H1 (cell line): ENCODE data around the gene RTKN. TPM values are rescaled to one million over a fixed set of nuclear protein-coding genes. Genes with fewer than 3 reads are reported as not detected.

Experiments
- CTCF ChIA-PET: fragments of 300-600 bp; sonication (Branson Sonifier 250); formaldehyde crosslinking; loops from one replicate; lab custom pipeline; 2021; ENCODE audit not compliant: partially characterized antibody; lab: Charles Lee
- POLR2A ChIA-PET: fragments of 300-600 bp; sonication (Branson Sonifier 250); formaldehyde crosslinking; loops from one replicate; lab custom pipeline; 2021; ENCODE audit warnings: inconsistent platforms; ENCODE audit not compliant: partially characterized antibody; lab: Charles Lee
- DNase-seq, 2 experiments: peaks; one replicate each; pipeline versions ENCODE4 v3.0.0 to v3.0.0-alpha.2; 2010 to 2022; ENCODE audit warnings: low spot score in 2 of 2, low read depth in 1 of 2, mixed read lengths in 1 of 2
- FAIRE-seq: peaks from 2 replicates; lab custom pipeline; 2011; peaks lifted over from hg19 to GRCh38; lab: Jason Lieb, UNC
- H2AFZ ChIP-seq: 2 replicates; pipeline ENCODE4 v1.8.1; 2012; ENCODE audit warnings: low read length, inconsistent platforms
- H2AK5ac ChIP-seq: 2 replicates; pipeline ENCODE4 v1.6.1; 2013; ENCODE audit warnings: low read depth, low read length
- H2BK120ac ChIP-seq: replicated peaks from 2 replicates; pipeline ENCODE3; 2013; ENCODE audit warnings: low read depth, low read length, inconsistent platforms
- H2BK12ac ChIP-seq: 2 replicates; pipeline ENCODE4 v1.6.1; 2013; ENCODE audit warnings: low read depth, low read length
- H2BK15ac ChIP-seq: 2 replicates; pipeline ENCODE4 v1.6.1; 2013; ENCODE audit warnings: low read length
- H2BK20ac ChIP-seq: 2 replicates; pipeline ENCODE4 v1.6.1; 2013; ENCODE audit warnings: low read length
- H2BK5ac ChIP-seq: 2 replicates; pipeline ENCODE4 v1.6.1; 2013; ENCODE audit warnings: low read depth, low read length
- H3K14ac ChIP-seq: 2 replicates; pipeline ENCODE4 v1.6.1; 2013; ENCODE audit warnings: inconsistent platforms; ENCODE audit not compliant: insufficient read length
- H3K18ac ChIP-seq: 2 replicates; pipeline ENCODE4 v1.6.1; 2013; ENCODE audit warnings: low read length; ENCODE audit errors: extremely low read depth
- H3K23ac ChIP-seq: 2 replicates; pipeline ENCODE4 v1.6.1; 2013; ENCODE audit warnings: inconsistent platforms; ENCODE audit not compliant: insufficient read length
- H3K23me2 ChIP-seq: 2 replicates; pipeline ENCODE4 v1.6.1; 2013; ENCODE audit warnings: low read depth, low read length
- H3K27ac ChIP-seq: 2 replicates; pipeline ENCODE4 v1.6.1; 2011; ENCODE audit warnings: low read depth, low read length, inconsistent platforms
- H3K27me3 ChIP-seq, 4 experiments: replicated peaks in 1 of 4; 1 replicate in 1 of 4; 2 replicates in 3 of 4; pipeline versions ENCODE4 v1.6.1 to v1.8.1; 2011 to 2013; ENCODE audit warnings: low read length in 3 of 4, mild to moderate bottlenecking in 3 of 4, inconsistent platforms in 2 of 4, mixed read lengths in 2 of 4, moderate library complexity in 1 of 4; ENCODE audit not compliant: control insufficient read depth in 3 of 4, insufficient read depth in 3 of 4; ENCODE audit errors: extremely low read depth in 1 of 4
- H3K36me3 ChIP-seq, 4 experiments: 2 replicates each; pipeline versions ENCODE4 v1.6.1 to v1.8.1; 2011 to 2013; ENCODE audit warnings: mild to moderate bottlenecking in 4 of 4, low read length in 3 of 4, moderate library complexity in 2 of 4, control low read depth in 1 of 4, inconsistent platforms in 1 of 4; ENCODE audit not compliant: insufficient read depth in 4 of 4, control insufficient read depth in 2 of 4
- H3K4ac ChIP-seq: replicated peaks from 2 replicates; pipeline ENCODE3; 2013; ENCODE audit warnings: low read length, low read depth, mixed read lengths, inconsistent platforms; ENCODE audit not compliant: insufficient read length
- H3K4me1 ChIP-seq, 4 experiments: replicated peaks in 1 of 4; 1 replicate in 1 of 4; 2 replicates in 3 of 4; pipeline versions ENCODE4 v1.6.1 to v1.8.1; 2011 to 2013; ENCODE audit warnings: low read length in 3 of 4, inconsistent platforms in 2 of 4, mixed read lengths in 1 of 4; ENCODE audit not compliant: insufficient read depth in 4 of 4, control insufficient read depth in 3 of 4
- H3K4me2 ChIP-seq, 2 experiments: 2 replicates each; pipeline versions ENCODE4 v1.6.1 to v1.8.1; 2011 to 2013; ENCODE audit warnings: low read depth in 2 of 2, low read length in 2 of 2, control low read depth in 1 of 2, inconsistent platforms in 1 of 2, mild to moderate bottlenecking in 1 of 2; ENCODE audit not compliant: insufficient read depth in 1 of 2
- H3K4me3 ChIP-seq, 4 experiments: fragments of 200-600, 300-600 bp in 1 of 4; sonication (generic), shearing (Covaris generic), sonication (Bioruptor Twin) in 1 of 4; 2 replicates each; pipeline versions ENCODE4 v1.5.1 to v1.8.1; 2011 to 2016; ENCODE audit warnings: low read length in 4 of 4, low read depth in 3 of 4, control low read depth in 2 of 4, inconsistent platforms in 2 of 4, mild to moderate bottlenecking in 2 of 4, mixed read lengths in 1 of 4, moderate library complexity in 1 of 4; ENCODE audit not compliant: insufficient read depth in 2 of 4; ENCODE audit errors: extremely low read depth in 1 of 4
- H3K56ac ChIP-seq: replicated peaks from 2 replicates; pipeline ENCODE3; 2013; ENCODE audit warnings: low read depth, mild to moderate bottlenecking, mixed read lengths, low read length, inconsistent platforms; ENCODE audit not compliant: insufficient read length
- H3K79me1 ChIP-seq: 2 replicates; pipeline ENCODE4 v1.6.1; 2013; ENCODE audit warnings: low read depth, low read length, control low read depth
- H3K79me2 ChIP-seq, 2 experiments: 2 replicates each; pipeline versions ENCODE4 v1.6.1 to v1.8.1; 2012 to 2013; ENCODE audit warnings: low read length in 2 of 2, mild to moderate bottlenecking in 2 of 2, inconsistent platforms in 1 of 2; ENCODE audit not compliant: insufficient read depth in 2 of 2, control insufficient read depth in 1 of 2
- H3K9ac ChIP-seq, 4 experiments: replicated peaks in 1 of 4; 1 replicate in 1 of 4; 2 replicates in 3 of 4; pipeline versions ENCODE4 v1.6.1 to v1.8.1; 2011 to 2013; ENCODE audit warnings: low read depth in 3 of 4, low read length in 3 of 4, control low read depth in 2 of 4, mild to moderate bottlenecking in 2 of 4, moderate library complexity in 2 of 4, inconsistent platforms in 1 of 4; ENCODE audit errors: extremely low read depth in 1 of 4
- H3K9me3 ChIP-seq, 2 experiments: 2 replicates each; pipeline versions ENCODE4 v1.6.1 to v1.8.1; 2012 to 2013; ENCODE audit warnings: mild to moderate bottlenecking in 2 of 2, moderate library complexity in 2 of 2, control low read depth in 1 of 2, inconsistent platforms in 1 of 2, low read depth in 1 of 2, low read length in 1 of 2, mixed read lengths in 1 of 2; ENCODE audit not compliant: insufficient read depth in 2 of 2
- H4K20me1 ChIP-seq, 2 experiments: replicated peaks in 1 of 2; 2 replicates each; pipeline versions ENCODE3 to v1.8.1; 2011 to 2013; ENCODE audit warnings: inconsistent platforms in 2 of 2, low read length in 2 of 2, mild to moderate bottlenecking in 1 of 2; ENCODE audit not compliant: insufficient read depth in 2 of 2, control insufficient read depth in 1 of 2
- H4K5ac ChIP-seq: 2 replicates; pipeline ENCODE4 v1.6.1; 2013; ENCODE audit warnings: low read length, low read depth, mixed read lengths, inconsistent platforms; ENCODE audit not compliant: insufficient read length
- H4K8ac ChIP-seq: 2 replicates; pipeline ENCODE4 v1.8.0; 2013; ENCODE audit warnings: mild to moderate bottlenecking, moderate library complexity, low read length, inconsistent platforms; ENCODE audit not compliant: insufficient read depth; ENCODE audit errors: extremely low read depth
- H4K91ac ChIP-seq: replicated peaks from 2 replicates; pipeline ENCODE3; 2013; ENCODE audit warnings: low read length, mixed read lengths, inconsistent platforms; ENCODE audit not compliant: insufficient read length
- CBX5 ChIP-seq: fragments of 300-800, 300-1000 bp; sonication (generic); IDR thresholded peaks from 2 replicates; pipeline ENCODE4 v1.7.1; 2016; ENCODE audit warnings: antibody characterized with exemption, low read length, low read depth
- EGR1 ChIP-seq: IDR thresholded peaks from 2 replicates; pipeline ENCODE4 v1.6.1; 2011; ENCODE audit warnings: low read depth, low read length, borderline replicate concordance
- GTF2F1 ChIP-seq: IDR thresholded peaks from 2 replicates; pipeline ENCODE4 v1.6.1; 2012; ENCODE audit warnings: low read depth, low read length, improper control_type of control experiment, borderline replicate concordance
- HDAC2 ChIP-seq, 2 experiments: fragments of 300-600 bp in 1 of 2; sonication (generic) in 1 of 2; IDR thresholded peaks; 2 replicates each; pipeline ENCODE4 v1.6.1; 2011 to 2012; ENCODE audit warnings: low read depth in 2 of 2, low read length in 2 of 2, mild to moderate bottlenecking in 2 of 2, moderate library complexity in 2 of 2, borderline replicate concordance in 1 of 2, inconsistent platforms in 1 of 2
- KDM4A ChIP-seq: IDR thresholded peaks from one replicate; pipeline ENCODE4 v1.7.1; 2012; ENCODE audit warnings: low read depth, mild to moderate bottlenecking, moderate library complexity, low read length, inconsistent platforms; ENCODE audit not compliant: severe bottlenecking
- MAFK ChIP-seq: IDR thresholded peaks from 2 replicates; pipeline ENCODE4 v1.6.1; 2012; ENCODE audit warnings: low read depth, mild to moderate bottlenecking, improper control_type of control experiment, low read length
- PHF8 ChIP-seq: fragments of 200-600 bp; sonication (generic); conservative IDR thresholded peaks from 2 replicates; pipeline ENCODE4 v1.7.1; 2012; ENCODE audit warnings: low read depth, mild to moderate bottlenecking, inconsistent platforms, low read length, moderate library complexity
- RFX5 ChIP-seq: IDR thresholded peaks from 2 replicates; pipeline ENCODE4 v1.6.1; 2011; ENCODE audit warnings: low read depth, low read length, improper control_type of control experiment, borderline replicate concordance
- SAP30 ChIP-seq: fragments of 300-600 bp; sonication (generic); IDR thresholded peaks from 2 replicates; pipeline ENCODE4 v1.7.1; 2012; ENCODE audit warnings: low read length, moderate library complexity, mild to moderate bottlenecking, inconsistent platforms; ENCODE audit not compliant: insufficient read depth, insufficient replicate concordance
- WGBS, 2 experiments: shearing (Covaris generic) in 1 of 2; methylation state at CpG; one replicate each; pipeline versions ENCODE4 v1.1.6 to v1.1.7; 2013 to 2015; ENCODE audit warnings: low lambda C conversion rate in 2 of 2, mixed read lengths in 2 of 2, inconsistent platforms in 1 of 2, low coverage in 1 of 2, missing lambda C conversion rate in 1 of 2; ENCODE audit not compliant: insufficient replicate concordance in 2 of 2, insufficient coverage in 1 of 2, insufficient read length in 1 of 2; ENCODE audit errors: extremely low coverage in 1 of 2, missing lambda C conversion rate in 1 of 2; 5-methylcytosine and 5-hydroxymethylcytosine counted together
- polyA plus RNA-seq, 7 experiments: library from polyadenylated mRNA; depleted of rRNA in 3 of 7; stranded (reverse) in 5 of 7; unstranded in 2 of 7; fragments of >200 nt in 5 of 7; fragments of 200-250 nt in 2 of 7; gene quantifications; 1 replicate in 5 of 7; 2 replicates in 1 of 7; 4 replicates in 1 of 7; pipeline versions ENCODE4 v1.2.1 to v1.2.3, GENCODE V29; 2011 to 2013; ENCODE audit warnings: missing spikeins in 2 of 7, mixed read lengths in 2 of 7
- total RNA-seq: library from RNA; stranded (reverse); fragmentation: NEBNext Ultra II Directional; extraction: Animal tissue kit (Norgen Biotek cat#: 25700); gene quantifications from 2 replicates; pipeline ENCODE4 v1.2.1, GENCODE V29; 2021
- TF ChIP-seq, protein P1 (sequence below): IDR thresholded peaks from 2 replicates; pipeline ENCODE4 v1.6.1; 2012; ENCODE audit warnings: inconsistent platforms

RTKN gene
- total and polyA plus RNA-seq, 2 of the 8 experiments (the other 6 are each of a cell fraction or from before 2014, with no cell fraction given), result 40.2 to 54.1 TPM

DNA sequence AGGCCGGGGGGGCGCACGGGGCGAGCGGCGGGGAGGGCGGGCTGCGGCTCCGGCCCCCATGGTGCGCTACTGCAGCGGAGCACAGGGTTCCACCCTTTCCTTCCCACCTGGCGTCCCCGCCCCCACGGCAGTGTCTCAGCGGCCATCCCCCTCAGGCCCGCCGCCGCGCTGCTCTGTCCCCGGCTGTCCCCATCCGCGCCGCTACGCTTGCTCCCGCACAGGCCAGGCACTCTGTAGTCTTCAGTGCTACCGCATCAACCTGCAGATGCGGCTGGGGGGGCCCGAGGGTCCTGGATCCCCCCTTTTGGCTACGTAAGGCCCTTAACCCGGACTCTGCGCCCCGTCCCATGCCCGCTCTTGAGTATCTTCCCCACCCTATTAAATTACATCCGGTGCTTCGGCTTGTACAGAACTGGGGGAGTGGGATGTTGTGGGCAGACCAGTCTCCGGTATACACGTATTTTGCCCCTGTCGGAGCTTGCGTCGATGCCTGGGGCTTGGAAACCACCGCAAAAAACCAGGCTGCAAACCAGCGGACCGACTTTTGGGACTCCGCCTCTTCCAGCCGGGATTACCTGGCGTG, 15.9 kb upstream of the RTKN start:
- Histone ChIP-seq H3K4me1 (peaks cover 0 to 10% (median 2%) of the 10 kb centered on the region in 4 experiments; a peak in 5 of 7 replicates), H2BK120ac (no peak overlapping the region), H4K20me1 (no peaks in the 10 kb centered on the region), H3K9me3 (no peaks in the 10 kb centered on the region), H4K5ac (peak overlapping the region; percentile 71), H2BK15ac (peak overlapping the region; percentile 37; the same call in 1 of the 2 replicates), H3K79me1 (no peaks in the 10 kb centered on the region; the same call in 1 of the 2 replicates), H3K36me3 (peaks cover 0 to 11% (median 1%) of the 10 kb centered on the region in 4 experiments; a peak in 3 of 8 replicates), H2AK5ac (0 out of 2 replicates have a peak overlapping the region, but pooled peaks have one; percentile 13), H2BK20ac (no peak overlapping the region), H3K4me2 (peak overlapping the region; percentile 91 to 93), H4K91ac (peak overlapping the region; percentile 81), H3K27ac (peak overlapping the region; percentile 95), H3K14ac (no peak overlapping the region), H4K8ac (peak overlapping the region; percentile 96), H2BK12ac (no peak overlapping the region), H3K4me3 (peak overlapping the region; percentile 64 to 84 (median 84)), H3K27me3 (no peaks in the 10 kb centered on the region), H3K23ac (no peak overlapping the region), H2AFZ (peak overlapping the region; percentile 43; the same call in 1 of the 2 replicates), H3K56ac (peak overlapping the region; percentile 65), H3K79me2 (peaks cover 0 to 9% of the 10 kb centered on the region in 2 experiments; a peak in 1 of 4 replicates), H3K9ac (peak overlapping the region; percentile 68 to 93 (median 91)), H3K18ac (peak overlapping the region; percentile 34; the same call in 1 of the 2 replicates), H3K23me2 (peaks cover 16% of the 10 kb centered on the region; the same call in 1 of the 2 replicates), H2BK5ac (peak overlapping the region; percentile 94), H3K4ac (no peak overlapping the region)
- POLR2A ChIA-PET, result interaction anchor here (0.7 to 10.5 kb wide), 19 partner anchors 9 to 276 kb away, joined by 3 to 89 read pairs (median 5); partner anchors contain the start of genes C2orf81, CCDC142, MRPL53 and MTHFD2
- CTCF ChIA-PET, result interaction anchor here (0.8 to 10.5 kb wide), 8 partner anchors 11 to 191 kb away, joined by 3 to 86 read pairs (median 9); partner anchors contain the start of genes CCDC142, MRPL53 and TTC31
- no peak for FAIRE-seq
- DNase-seq, result peak in 1 of 2 experiments; percentile 88
- WGBS, 2 experiments, result 2% methylated on average over 29 of the region's 46 CpGs; no CpG with 5 or more reads in 1 of the 2 experiments
- TF ChIP-seq GTF2F1 (no peak), CBX5 (no peak), PHF8 (peak; percentile 74; the same call in 1 of the 2 replicates), MAFK (no peak), HDAC2 (IDR thresholded peaks at IDR 0.05; ENCODE audit: borderline replicate concordance in 1 of 2, low read depth in 2 of 2, low read length in 2 of 2) (no peak), SAP30 (peak; percentile 70), RFX5 (no peak), KDM4A (peak; percentile 40), EGR1 (no peak)
- TF ChIP-seq, protein P1, sequence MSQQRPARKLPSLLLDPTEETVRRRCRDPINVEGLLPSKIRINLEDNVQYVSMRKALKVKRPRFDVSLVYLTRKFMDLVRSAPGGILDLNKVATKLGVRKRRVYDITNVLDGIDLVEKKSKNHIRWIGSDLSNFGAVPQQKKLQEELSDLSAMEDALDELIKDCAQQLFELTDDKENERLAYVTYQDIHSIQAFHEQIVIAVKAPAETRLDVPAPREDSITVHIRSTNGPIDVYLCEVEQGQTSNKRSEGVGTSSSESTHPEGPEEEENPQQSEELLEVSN, result peak; percentile 23; the same call in 1 of the 2 replicates
